Activated CD4-positive, alpha-beta memory T cell treated with anti-CD3 and anti-CD28 coated beads for 36 hours (primary cell): Measurements from ENCODE around the gene RIC1. TPM values are rescaled to one million over a fixed set of nuclear protein-coding genes. Genes with fewer than 3 reads are reported as not detected.

Experiments
- CTCF ChIA-PET: fragments of 350-600 bp; sonication (Branson Sonifier 250); formaldehyde crosslinking; loops from one replicate; lab custom pipeline; 2021; ENCODE audit warnings: antibody characterized with exemption, inconsistent platforms; lab: Charles Lee
- POLR2A ChIA-PET: fragments of 350-600 bp; sonication (Branson Sonifier 250); formaldehyde crosslinking; loops from one replicate; lab custom pipeline; 2021; ENCODE audit warnings: antibody characterized with exemption; lab: Charles Lee
- DNase-seq: peaks from one replicate; pipeline ENCODE4 v3.0.0-alpha.2; 2020
- H3K27ac Mint-ChIP-seq: one replicate; pipeline ENCODE4 v1.8.0; 2021; ENCODE audit warnings: mixed read lengths
- H3K27me3 Mint-ChIP-seq: one replicate; pipeline ENCODE4 v1.8.0; 2021; ENCODE audit warnings: mixed read lengths
- H3K36me3 Mint-ChIP-seq: one replicate; pipeline ENCODE4 v1.8.0; 2021; ENCODE audit warnings: mixed read lengths
- H3K4me1 Mint-ChIP-seq: one replicate; pipeline ENCODE4 v1.8.0; 2021; ENCODE audit warnings: low read depth, mixed read lengths
- H3K4me3 Mint-ChIP-seq: one replicate; pipeline ENCODE4 v1.8.0; 2021; ENCODE audit warnings: mild to moderate bottlenecking, mixed read lengths
- H3K9me3 Mint-ChIP-seq: one replicate; pipeline ENCODE4 v1.8.0; 2021; ENCODE audit warnings: mixed read lengths
- intact Hi-C: fragments of 100-400 bp; cut with micrococcal nuclease; formaldehyde crosslinking; loops from one replicate; pipeline ENCODE4 v1.15.1; 2023
- total RNA-seq, 2 experiments: library from RNA; stranded (reverse); gene quantifications; one replicate each; pipeline ENCODE4 v1.2.3, GENCODE V29; 2021

RIC1 gene
- total RNA-seq, 2 experiments from 2014 or later, result 14.1 to 15.0 TPM

DNA sequence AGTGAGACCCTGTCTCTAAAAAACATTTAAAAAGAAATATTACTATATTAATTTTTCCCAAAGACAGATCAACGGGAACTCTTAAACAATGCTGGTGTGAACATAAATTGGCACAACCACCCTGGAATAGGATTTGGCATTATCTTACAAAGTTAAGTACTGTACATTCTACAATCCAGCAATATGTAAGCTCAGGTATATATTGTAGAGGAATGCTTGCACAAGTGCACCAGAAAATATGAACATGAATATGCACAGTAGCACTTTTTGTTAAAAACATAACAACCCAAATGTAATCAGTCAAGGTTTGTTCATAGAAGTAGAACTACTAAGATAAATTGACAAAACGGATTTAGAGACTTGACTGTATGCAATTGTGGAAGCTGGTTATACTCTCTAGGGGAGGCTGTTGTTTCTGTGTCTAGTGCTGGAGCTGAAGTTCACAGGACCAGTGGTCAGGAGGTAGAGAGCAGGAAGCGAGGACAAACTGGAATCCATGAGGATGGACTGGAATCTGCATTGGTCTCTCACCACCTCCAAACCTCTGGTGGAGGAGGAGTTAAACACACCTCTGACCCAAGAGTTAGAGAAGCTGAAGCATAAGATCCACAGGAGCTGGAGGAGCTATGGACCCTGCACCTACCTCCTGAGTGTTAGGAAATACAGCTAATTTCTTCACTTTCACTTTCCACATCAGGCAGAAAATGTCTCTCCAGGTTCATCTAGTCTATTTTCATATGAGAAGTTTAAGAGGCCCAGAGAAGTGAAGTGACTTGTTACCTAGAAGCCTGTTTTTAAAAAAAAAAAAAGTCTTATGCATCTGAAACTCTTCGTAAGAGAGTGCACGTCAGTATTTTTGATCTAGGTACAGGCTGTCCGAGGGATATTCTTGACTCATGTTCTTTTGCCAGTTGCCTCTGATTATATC lies 20.3 kb upstream of the RIC1 start:
- no peaks in the 10 kb centered on the region for H3K9me3 Mint-ChIP-seq
- H3K4me3 Mint-ChIP-seq, result no peak overlapping the region
- no peaks in the 10 kb centered on the region for H3K27me3 Mint-ChIP-seq
- H3K27ac Mint-ChIP-seq, result no peak overlapping the region
- DNase-seq, result no peak
- POLR2A ChIA-PET, result interaction anchor here (0.9 to 1.5 kb wide), 3 partner anchors 8 to 224 kb away, joined by 3 to 6 read pairs (median 3); partner anchors contain the start of genes ERMP1 and RIC1
- peaks cover 14% of the 10 kb centered on the region for H3K4me1 Mint-ChIP-seq
- CTCF ChIA-PET, result interaction anchor here (1.6 to 2.6 kb wide), 3 partner anchors 8 to 142 kb away, joined by 3 to 17 read pairs (median 4); no protein-coding TSS in a partner anchor
- H3K36me3 Mint-ChIP-seq, result no peaks in the 10 kb centered on the region
- intact Hi-C loops, result loop anchor here (2.0 kb wide), 1 partner anchor 20 kb away; the partner anchor contains the start of gene RIC1

DNA sequence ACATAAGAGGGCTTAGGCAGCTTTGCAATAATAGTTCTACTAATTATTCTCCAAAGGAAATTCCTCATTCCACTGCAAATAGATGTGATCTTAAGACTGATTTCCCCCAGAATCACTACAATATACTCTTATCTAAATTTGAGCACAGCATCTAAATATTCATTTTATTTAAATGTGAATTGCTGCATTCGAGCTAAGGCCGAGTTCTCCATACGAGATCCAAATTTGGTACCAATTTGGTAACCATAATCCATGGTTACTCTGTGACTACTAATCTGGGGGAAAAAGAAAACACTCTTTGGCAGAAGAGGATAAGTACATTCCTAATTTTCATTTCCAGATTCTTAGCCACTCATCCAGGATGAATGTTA lies 19.7 kb upstream of the RIC1 start:
- H3K27ac Mint-ChIP-seq, result no peak overlapping the region
- intact Hi-C loops, result loop anchor here (2.0 kb wide), 1 partner anchor 20 kb away; the partner anchor contains the start of gene RIC1

DNA sequence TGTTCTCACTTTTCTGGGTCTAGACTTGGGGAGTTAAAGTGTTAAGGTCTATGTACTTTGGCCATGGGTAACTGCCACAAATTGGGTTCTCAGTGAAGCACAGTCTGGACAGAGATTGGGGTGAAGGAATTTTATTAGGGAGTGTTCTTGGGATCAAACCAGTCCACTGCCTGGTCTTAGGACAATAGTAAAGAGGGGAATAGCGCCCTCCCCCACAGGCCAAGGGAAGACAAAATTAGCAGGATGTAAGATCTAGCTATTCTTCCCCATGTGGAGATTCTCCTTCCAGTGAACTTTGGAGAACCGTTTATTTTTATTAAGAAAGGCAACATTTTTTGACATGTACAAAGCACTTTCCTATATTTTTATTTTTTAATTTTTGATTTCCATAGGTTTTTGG lies 18.4 kb upstream of the RIC1 start:
- no peak overlapping the region for H3K27ac Mint-ChIP-seq
- CTCF ChIA-PET, result interaction anchor here (2.6 kb wide), 1 partner anchor 10 kb away, joined by 17 read pairs; no protein-coding TSS in a partner anchor
- no peak overlapping the region for H3K4me3 Mint-ChIP-seq
- H3K4me1 Mint-ChIP-seq, result peaks cover 17% of the 10 kb centered on the region
- intact Hi-C loops, result no loop called here
- no peaks in the 10 kb centered on the region for H3K36me3 Mint-ChIP-seq
- H3K27me3 Mint-ChIP-seq, result no peaks in the 10 kb centered on the region
- H3K9me3 Mint-ChIP-seq, result no peaks in the 10 kb centered on the region
- POLR2A ChIA-PET, result no interaction called here
- DNase-seq, result no peak

More for the DNA sequence above, 19.7 kb upstream of the RIC1 start:
- ChIA-PET CTCF (interaction anchor here (2.6 kb wide), 1 partner anchor 9 kb away, joined by 17 read pairs; no protein-coding TSS in a partner anchor), POLR2A (interaction anchor here (0.9 to 1.5 kb wide), 3 partner anchors 9 to 224 kb away, joined by 3 to 6 read pairs (median 3); partner anchors contain the start of genes ERMP1 and RIC1)
- H3K27me3 Mint-ChIP-seq, result no peaks in the 10 kb centered on the region
- H3K36me3 Mint-ChIP-seq, result no peaks in the 10 kb centered on the region
- no peak overlapping the region for H3K4me3 Mint-ChIP-seq
- peaks cover 14% of the 10 kb centered on the region for H3K4me1 Mint-ChIP-seq
- DNase-seq, result no peak
- no peaks in the 10 kb centered on the region for H3K9me3 Mint-ChIP-seq

DNA sequence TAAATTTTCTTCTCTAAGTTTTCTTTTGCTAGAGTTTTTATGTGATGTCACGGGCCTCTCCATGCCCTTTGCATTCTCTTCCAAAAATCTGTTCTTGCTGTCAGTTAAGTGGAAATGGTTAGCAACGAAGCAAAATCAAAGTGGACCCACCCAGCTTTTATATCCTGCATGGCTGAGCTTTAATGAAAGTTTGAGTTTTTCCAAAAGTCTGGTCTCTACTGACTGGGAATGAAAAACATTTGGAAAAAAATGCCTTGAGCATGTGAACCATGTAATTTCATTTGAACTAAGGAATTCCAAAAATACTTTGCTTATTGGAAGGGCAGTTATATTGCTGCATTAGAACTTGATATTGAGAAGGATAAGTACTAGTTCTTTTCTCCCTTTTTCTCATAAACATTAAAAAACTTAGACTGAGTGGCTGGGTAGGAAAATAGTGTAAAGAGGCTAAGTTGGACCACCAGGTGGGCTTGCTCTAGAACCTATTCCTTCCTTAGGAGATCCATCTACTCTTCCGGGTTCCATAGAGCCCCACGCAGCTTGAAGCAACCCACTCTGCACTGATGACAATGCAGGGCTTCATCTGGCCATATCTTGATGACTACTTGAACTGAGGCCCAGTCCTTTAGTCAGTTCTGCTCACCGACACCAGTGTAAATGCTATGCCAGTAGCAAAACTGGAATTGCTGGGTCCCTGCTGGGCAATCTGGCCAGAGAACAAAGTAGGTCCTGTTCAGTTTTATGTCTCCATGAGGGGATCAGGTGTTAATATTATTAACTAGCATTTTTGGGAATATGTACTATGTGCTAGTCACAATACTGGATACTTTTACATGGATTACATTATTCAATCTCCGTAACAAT lies 17.4 kb upstream of the RIC1 start:
- Mint-ChIP-seq H3K27ac (no peak overlapping the region), H3K9me3 (no peaks in the 10 kb centered on the region), H3K36me3 (no peaks in the 10 kb centered on the region), H3K27me3 (no peaks in the 10 kb centered on the region), H3K4me1 (peaks cover 21% of the 10 kb centered on the region), H3K4me3 (no peak overlapping the region)
- ChIA-PET CTCF (interaction anchor here (0.6 to 1.7 kb wide), 5 partner anchors 11 to 425 kb away, joined by 3 to 6 read pairs (median 3); no protein-coding TSS in a partner anchor), POLR2A (no interaction called here)
- intact Hi-C loops, result no loop called here
- no peak for DNase-seq

GRCh38 chr9:5612185-5612530 lies 16.7 kb upstream of the RIC1 start:
- Mint-ChIP-seq H3K36me3 (no peaks in the 10 kb centered on the region), H3K4me3 (no peak overlapping the region), H3K27me3 (no peaks in the 10 kb centered on the region), H3K9me3 (no peaks in the 10 kb centered on the region), H3K27ac (no peak overlapping the region), H3K4me1 (peaks cover 22% of the 10 kb centered on the region)
- ChIA-PET POLR2A (no interaction called here), CTCF (interaction anchor here (0.6 to 1.7 kb wide), 5 partner anchors 11 to 426 kb away, joined by 3 to 6 read pairs (median 3); partner anchors contain the start of gene CD274)
- DNase-seq, result no peak
- intact Hi-C loops, result no loop called here

GRCh38 chr9:5614192-5614591 lies 14.7 kb upstream of the RIC1 start:
- Mint-ChIP-seq H3K4me3 (no peak overlapping the region), H3K27me3 (no peaks in the 10 kb centered on the region), H3K9me3 (no peaks in the 10 kb centered on the region), H3K27ac (no peak overlapping the region), H3K36me3 (no peaks in the 10 kb centered on the region), H3K4me1 (peaks cover 25% of the 10 kb centered on the region)
- no peak for DNase-seq
- POLR2A ChIA-PET, result interaction anchor here (0.6 kb wide), 1 partner anchor 237 kb away, joined by 6 read pairs; no protein-coding TSS in a partner anchor
- intact Hi-C loops, result no loop called here
- CTCF ChIA-PET, result interaction anchor here (0.9 kb wide), 1 partner anchor 14 kb away, joined by 6 read pairs; no protein-coding TSS in a partner anchor

- H3K9me3 Mint-ChIP-seq, result no peaks in the 10 kb centered on the region
- POLR2A ChIA-PET, result no interaction called here
- CTCF ChIA-PET, result interaction anchor here (0.9 kb wide), 1 partner anchor 15 kb away, joined by 6 read pairs; no protein-coding TSS in a partner anchor
- no peaks in the 10 kb centered on the region for H3K36me3 Mint-ChIP-seq
- no peaks in the 10 kb centered on the region for H3K27me3 Mint-ChIP-seq
- H3K4me3 Mint-ChIP-seq, result no peak overlapping the region
- peaks cover 24% of the 10 kb centered on the region for H3K4me1 Mint-ChIP-seq
- no peak overlapping the region for H3K27ac Mint-ChIP-seq
- intact Hi-C loops, result no loop called here
- DNase-seq, result no peak
Measured at GRCh38 chr9:5614985-5615384, 13.9 kb upstream of the RIC1 start.

DNA sequence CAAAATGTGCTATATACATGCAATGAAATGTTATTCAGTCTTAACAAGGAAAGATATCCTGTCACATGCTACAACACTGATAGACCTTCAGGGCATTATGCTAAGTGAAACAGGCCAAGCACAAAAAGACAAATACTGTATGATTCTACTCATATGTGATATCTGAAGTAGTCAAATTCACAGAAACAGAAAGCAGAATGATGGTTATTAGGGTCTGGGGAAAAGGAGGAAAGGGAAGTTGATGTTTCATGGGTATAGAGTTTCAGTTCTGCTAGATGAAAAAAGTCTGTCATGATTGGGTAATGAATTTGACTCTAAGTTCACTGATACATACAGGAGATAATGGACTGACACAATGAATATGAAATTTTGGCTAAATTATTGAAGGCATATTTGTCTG lies 11.2 kb upstream of the RIC1 start:
- H3K36me3 Mint-ChIP-seq, result peaks cover 3% of the 10 kb centered on the region
- ChIA-PET CTCF (no interaction called here), POLR2A (no interaction called here)
- peaks cover 33% of the 10 kb centered on the region for H3K4me1 Mint-ChIP-seq
- no peak overlapping the region for H3K4me3 Mint-ChIP-seq
- H3K27ac Mint-ChIP-seq, result no peak overlapping the region
- H3K9me3 Mint-ChIP-seq, result no peaks in the 10 kb centered on the region
- no peaks in the 10 kb centered on the region for H3K27me3 Mint-ChIP-seq
- DNase-seq, result no peak
- intact Hi-C loops, result loop anchor here (1.0 kb wide), 1 partner anchor 10 kb away; no protein-coding TSS in a partner anchor

DNA sequence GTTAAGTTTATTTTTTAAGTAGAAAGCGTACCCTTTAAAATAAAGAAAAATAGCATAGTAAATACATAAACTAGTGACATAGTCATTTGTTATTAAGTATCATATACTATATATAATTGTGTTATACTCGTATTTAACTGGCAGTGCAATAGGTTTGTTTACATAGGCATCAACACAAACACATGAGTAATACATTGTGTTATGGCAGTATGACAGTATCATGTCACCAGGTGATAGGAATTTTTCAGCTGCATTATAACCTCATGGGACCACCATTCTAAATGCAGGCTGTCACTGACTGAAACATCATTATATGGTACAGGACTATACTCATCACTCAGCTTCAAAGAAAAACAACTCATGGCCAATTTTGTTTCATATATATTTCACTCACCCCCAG lies 8.4 kb upstream of the RIC1 start:
- CTCF ChIA-PET, result interaction anchor here (1.3 to 1.6 kb wide), 2 partner anchors 20 to 30 kb away, joined by 3 to 4 read pairs; no protein-coding TSS in a partner anchor
- POLR2A ChIA-PET, result no interaction called here
- Mint-ChIP-seq H3K36me3 (peaks cover 3% of the 10 kb centered on the region), H3K27me3 (no peaks in the 10 kb centered on the region), H3K4me3 (no peak overlapping the region), H3K27ac (no peak overlapping the region), H3K4me1 (peaks cover 54% of the 10 kb centered on the region), H3K9me3 (no peaks in the 10 kb centered on the region)
- no peak for DNase-seq
- intact Hi-C loops, result no loop called here

DNA sequence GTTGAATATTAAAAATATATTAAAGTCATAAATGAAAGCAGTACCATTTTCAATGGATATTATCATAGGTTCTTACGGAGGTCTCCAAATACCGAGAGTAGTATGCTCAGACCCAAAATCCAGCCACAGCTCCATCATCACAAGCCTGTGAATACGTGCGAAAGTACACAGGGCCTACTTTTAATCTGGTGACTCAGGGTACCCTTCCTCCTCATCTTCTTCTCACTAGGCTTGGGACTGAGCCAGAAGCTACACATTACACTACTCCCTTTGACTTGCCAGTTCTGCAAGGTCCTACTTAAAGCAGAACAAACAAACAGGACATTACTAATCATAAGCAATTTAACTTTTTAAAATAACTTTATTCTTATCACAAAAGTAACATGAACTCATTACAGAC lies 7.6 kb upstream of the RIC1 start:
- Mint-ChIP-seq H3K4me1 (peaks cover 55% of the 10 kb centered on the region), H3K27ac (no peak overlapping the region), H3K4me3 (no peak overlapping the region), H3K36me3 (peaks cover 3% of the 10 kb centered on the region), H3K27me3 (no peaks in the 10 kb centered on the region), H3K9me3 (no peaks in the 10 kb centered on the region)
- POLR2A ChIA-PET, result no interaction called here
- CTCF ChIA-PET, result interaction anchor here (1.1 to 1.6 kb wide), 3 partner anchors 21 to 171 kb away, joined by 3 to 4 read pairs (median 3); partner anchors contain the start of gene CD274
- intact Hi-C loops, result no loop called here
- no peak for DNase-seq

DNA sequence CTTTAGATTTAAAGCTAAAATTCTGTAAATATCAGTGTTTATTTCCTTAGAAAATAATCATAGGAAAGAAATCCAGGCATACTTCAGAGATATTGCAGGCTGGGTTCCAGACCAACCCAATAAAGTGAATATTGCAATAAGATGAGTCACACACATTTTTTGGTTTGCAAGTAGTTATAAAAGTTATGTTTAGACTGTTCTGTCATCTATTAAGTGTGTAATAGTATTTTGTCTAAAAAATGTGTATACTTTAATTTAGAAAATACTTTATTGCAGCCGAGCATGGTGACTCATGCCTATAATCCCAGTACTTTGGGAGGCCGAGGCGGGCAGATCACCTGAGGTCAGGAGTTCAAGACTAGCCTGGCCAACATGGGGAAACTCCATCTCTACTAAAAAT lies 6.9 kb upstream of the RIC1 start:
- H3K36me3 Mint-ChIP-seq, result peaks cover 3% of the 10 kb centered on the region
- H3K9me3 Mint-ChIP-seq, result no peaks in the 10 kb centered on the region
- ChIA-PET CTCF (interaction anchor here (0.7 to 1.3 kb wide), 3 partner anchors 22 to 172 kb away, joined by 3 to 4 read pairs (median 3); partner anchors contain the start of gene CD274), POLR2A (no interaction called here)
- no peak for DNase-seq
- no peaks in the 10 kb centered on the region for H3K27me3 Mint-ChIP-seq
- H3K4me3 Mint-ChIP-seq, result no peak overlapping the region
- intact Hi-C loops, result no loop called here
- H3K4me1 Mint-ChIP-seq, result peaks cover 60% of the 10 kb centered on the region
- no peak overlapping the region for H3K27ac Mint-ChIP-seq
